WI38 (cell line): Measurements from ENCODE around the gene WDR38.

Source experiments
- H3K4me3 ChIP-seq: 2 replicates; pipeline ENCODE4 v1.5.1; 2011; ENCODE audit warnings: low read depth, mild to moderate bottlenecking, control low read depth, low read length
- CTCF ChIP-seq: IDR thresholded peaks from 2 replicates; pipeline ENCODE4 v1.5.1; 2012; ENCODE audit warnings: low read depth, mild to moderate bottlenecking, control low read depth, low read length

The WDR38 gene

GRCh38 chr9:124887832-124888231, 34.6 kb downstream of the WDR38 start:
- no peak overlapping the region for H3K4me3 ChIP-seq
- no peak for TF ChIP-seq CTCF

DNA sequence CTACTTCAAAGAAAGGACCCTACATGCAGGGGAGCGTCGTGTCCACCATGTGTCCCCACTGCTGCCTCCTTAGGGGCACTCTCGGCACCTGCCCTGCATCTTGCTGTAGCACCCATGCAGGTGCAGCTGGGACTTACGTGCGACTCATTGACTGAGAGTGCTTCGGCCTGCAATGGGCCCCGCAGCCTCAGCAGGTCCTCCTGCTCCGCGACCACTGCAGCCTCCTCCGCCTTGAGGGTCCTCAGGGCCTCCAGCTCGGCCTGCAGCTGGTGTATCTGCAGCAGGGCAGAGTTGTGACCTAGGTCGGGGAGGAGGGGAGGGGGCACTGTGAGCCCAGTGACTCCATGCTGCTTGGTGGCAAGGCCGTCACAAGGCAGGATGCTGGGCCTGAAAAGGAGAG, 35.7 kb downstream of the WDR38 start:
- no peak overlapping the region for H3K4me3 ChIP-seq
- no peak for TF ChIP-seq CTCF

DNA sequence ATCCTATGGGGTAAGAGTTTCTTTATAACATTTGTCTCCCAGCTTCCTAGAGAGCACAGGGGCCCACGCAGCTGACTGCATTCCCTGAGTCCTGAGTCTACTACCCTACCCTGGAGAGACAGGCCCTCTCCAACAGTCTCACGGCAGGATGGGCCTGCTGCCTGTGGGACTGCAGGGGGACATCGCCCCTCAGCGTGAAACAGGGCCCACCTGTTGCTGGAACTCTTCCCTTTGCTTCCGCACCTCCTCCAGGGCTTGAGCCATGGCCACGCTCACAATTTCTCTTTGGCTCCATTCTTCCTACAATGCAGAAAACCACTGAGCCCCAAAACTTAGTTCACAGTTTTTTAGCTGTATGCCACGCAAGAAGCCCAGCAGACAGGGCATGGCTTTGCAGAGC, 36.9 kb downstream of the WDR38 start:
- H3K4me3 ChIP-seq: no peak overlapping the region
- no peak for TF ChIP-seq CTCF

DNA sequence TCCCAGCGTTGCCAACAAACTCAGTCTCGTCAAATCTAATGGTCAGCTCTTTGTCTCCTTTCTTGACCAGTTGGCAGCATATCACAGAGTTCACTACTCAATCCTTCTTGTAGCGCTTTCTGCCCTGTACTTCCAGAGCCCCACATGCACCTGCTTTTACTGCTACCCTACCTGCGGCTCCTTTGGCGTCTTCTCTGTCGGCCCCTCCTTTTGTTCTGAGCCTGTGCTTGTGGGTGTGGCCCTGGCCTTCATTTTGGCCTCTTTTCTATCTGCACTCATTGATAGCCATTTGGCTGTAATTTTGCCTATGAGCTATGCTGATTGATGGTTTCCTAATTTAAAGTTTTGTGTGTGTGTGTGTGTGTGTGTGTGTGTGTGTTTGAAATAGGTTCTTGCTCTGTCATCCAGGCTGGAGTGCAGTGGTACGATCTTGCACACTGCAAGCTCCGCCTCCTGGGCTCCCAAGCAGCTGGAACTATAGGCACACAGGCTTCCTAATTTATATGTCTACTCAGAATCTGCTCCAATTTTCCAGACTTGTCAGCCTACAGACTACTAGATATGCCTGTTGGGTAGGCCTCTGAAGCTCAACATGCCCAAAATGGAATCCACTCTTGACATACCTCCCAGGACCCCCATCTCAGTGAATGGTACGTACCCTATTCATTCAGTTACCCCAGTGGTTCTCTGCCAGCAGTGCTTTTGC, 40.9 kb downstream of the WDR38 start:
- TF ChIP-seq CTCF: no peak

DNA sequence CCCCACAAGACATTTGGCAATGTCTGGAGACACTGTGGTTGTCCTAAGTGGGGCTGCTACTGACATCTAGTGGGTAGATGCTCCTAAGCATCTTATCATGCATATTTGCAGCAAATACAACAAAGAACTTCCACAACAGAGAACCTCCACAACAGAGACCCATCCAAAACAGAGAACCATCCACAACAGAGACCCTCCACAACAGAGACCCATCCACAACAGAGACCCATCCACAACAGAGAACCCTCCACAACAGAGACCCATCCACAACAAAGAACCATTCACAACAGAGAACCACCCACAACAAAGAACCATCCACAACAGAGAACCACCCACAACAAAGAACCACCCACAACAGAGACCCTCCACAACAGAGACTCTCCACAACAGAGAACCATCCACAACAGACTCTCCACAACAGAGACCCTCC, 41.5 kb downstream of the WDR38 start:
- no peak overlapping the region for H3K4me3 ChIP-seq
- peak; percentile 39; the same call in 1 of the 2 replicates for TF ChIP-seq CTCF

More for the DNA sequence above, 40.9 kb downstream of the WDR38 start:
- H3K4me3 ChIP-seq: no peak overlapping the region

- TF ChIP-seq CTCF: no peak
- no peak overlapping the region for H3K4me3 ChIP-seq
These were observed 44.6 kb downstream of the WDR38 start for GRCh38 chr9:124897570-124898460.

GRCh38 chr9:124899845-124900244, 46.6 kb downstream of the WDR38 start:
- no peak for TF ChIP-seq CTCF
- H3K4me3 ChIP-seq: no peak overlapping the region
